CD4-positive, alpha-beta T cell treated with Interleukin-1 beta for 1 hour (primary cell): ENCODE measurements around the gene AKAP6.
A peak's percentile ranks its signal among the peaks of the same experiment; 100 is the strongest.
"Not testable (repeated sequence)": the region's sequence is repeated elsewhere in the genome, so short reads cannot be mapped to it uniquely, and the experiment has no call there.

Experiments
- DNase-seq, 2 donors: peaks; one replicate each; pipeline ENCODE4 v3.0.0-alpha.2; 2020 to 2022

AKAP6 gene

GRCh38 chr14:32545506-32546210 lies 216.6 kb downstream of the AKAP6 start:
- DNase-seq: no peak

DNA sequence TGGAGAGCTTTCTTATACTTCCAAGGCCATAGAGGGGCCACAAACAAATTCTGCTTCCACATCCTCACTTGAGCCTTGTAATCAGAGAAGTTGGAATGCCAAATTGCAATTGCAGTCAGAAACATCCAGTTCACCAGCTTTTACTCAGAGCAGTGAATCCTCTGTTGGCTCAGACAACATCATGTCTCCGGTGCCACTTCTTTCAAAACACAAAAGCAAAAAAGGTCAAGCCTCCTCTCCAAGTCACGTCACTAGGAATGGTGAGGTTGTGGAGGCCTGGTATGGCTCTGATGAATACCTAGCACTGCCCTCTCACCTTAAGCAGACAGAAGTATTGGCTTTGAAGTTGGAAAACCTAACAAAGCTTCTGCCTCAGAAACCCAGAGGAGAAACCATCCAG lies 217.1 kb downstream of the AKAP6 start:
- DNase-seq: no peak

GRCh38 chr14:32552766-32553165 lies 223.7 kb downstream of the AKAP6 start:
- DNase-seq: no peak

GRCh38 chr14:32559048-32559447 lies 229.9 kb downstream of the AKAP6 start:
- DNase-seq: no peak

GRCh38 chr14:32559590-32559989 lies 230.5 kb downstream of the AKAP6 start:
- DNase-seq: no peak

DNA sequence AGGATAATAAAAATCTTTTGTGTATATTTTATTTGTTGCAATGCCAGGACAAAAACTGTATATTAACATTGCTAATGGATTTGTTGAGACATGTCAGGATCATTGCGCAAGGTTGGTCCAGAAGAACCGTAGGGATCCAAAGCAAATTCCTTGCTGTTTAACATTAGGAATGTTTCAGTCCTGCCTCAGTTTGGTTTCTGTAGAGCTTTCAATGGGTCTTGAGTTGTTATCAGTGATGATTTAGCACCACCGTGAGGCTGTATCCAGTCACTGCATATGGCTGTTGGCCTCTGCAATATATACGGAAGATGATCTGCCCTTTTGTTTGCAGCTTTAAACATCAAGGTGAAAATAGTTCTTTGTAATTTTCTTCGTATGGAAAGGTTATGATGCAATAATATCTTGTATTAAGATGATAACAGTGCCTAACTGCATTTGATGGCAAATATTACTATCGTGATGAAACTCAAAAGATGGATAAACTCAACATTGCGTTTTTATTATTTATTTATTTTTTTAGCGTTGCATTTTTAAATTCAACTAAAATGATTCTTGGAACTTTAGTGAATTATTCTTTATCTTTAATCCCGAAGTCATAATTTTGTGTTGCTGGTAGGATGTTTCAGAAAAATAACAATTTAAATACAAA lies 231.2 kb downstream of the AKAP6 start:
- peak in 1 of 2 donors; percentile 29 for DNase-seq

DNA sequence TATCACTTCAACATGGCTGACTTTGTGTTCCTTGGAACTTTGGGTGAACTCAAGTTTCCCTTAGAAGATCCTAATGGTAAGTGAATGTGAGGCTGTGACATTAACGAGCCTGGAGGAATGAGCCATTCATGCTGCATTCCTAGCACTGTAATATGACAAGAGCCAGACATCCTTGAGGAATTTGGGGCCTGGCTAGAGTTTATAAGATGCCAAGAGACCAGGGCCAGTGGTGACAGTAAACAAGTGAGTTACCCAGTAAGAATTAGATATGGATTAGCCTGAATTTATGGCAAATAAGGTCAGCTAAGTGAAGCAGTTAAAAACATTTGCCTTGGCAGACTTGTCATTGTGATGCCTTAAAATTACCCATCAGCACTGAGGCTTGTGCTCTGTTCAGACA lies 232.4 kb downstream of the AKAP6 start:
- no peak for DNase-seq

GRCh38 chr14:32564596-32564995 lies 235.5 kb downstream of the AKAP6 start:
- DNase-seq: no peak

DNA sequence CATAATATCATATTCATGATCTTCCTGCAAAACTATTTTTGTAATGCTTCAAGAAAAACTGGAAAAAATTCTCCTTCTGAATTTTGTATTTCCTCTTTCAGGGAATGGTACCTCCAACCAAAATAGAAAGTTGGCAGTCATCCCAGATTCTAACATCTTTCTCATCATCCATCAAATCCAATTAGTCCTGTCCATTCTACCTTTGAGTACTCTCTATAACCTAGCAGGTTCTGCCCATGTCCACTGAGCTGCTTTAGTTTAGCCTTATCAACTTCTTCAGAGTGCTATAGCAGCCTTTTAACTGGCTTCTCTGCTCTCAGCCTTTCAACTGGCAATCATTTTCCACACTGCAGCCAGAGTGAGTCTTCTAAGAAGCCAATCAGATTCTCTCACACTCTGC lies 236.2 kb downstream of the AKAP6 start:
- no peak for DNase-seq

DNA sequence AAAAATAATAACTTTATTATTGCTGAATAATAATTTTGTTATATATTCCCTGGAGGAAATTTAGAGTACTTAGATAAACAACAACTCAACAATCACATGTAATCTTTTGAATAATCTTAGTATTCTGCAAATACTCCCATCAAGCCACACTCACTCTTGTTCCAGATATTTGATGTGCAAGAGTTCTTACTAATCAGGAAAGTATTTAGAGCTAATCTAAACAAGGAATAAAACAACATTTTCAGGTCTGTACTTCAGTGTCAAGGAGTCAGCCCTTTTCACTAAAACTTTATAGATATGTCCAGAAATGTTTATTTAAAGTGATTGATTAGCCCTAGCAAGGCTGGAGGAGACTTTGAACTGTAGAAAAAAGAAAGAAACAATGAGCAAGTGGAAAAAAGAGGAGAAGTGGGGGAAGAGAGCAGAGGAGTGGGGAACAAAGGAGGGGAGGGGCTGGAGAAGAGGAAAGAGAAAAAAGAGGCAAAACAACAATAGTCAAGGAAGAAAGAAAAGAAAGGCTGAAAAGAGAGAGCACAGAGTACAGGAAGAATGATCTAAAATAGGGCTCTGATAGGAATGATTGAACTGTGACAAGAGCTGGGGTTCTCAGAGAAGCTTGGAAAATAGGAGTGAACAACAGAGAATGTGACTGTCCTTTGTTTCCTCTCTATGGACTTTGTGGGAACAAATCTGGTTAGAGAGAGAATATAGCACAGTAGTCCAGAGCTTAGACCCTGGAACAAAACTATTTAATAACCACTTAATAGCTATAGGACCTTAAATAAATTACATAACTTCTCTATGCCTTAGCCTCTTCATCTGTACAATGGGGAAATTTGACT lies 238.7 kb downstream of the AKAP6 start:
- DNase-seq: no peak

GRCh38 chr14:32571551-32571950 lies 242.5 kb downstream of the AKAP6 start:
- DNase-seq: no peak

DNA sequence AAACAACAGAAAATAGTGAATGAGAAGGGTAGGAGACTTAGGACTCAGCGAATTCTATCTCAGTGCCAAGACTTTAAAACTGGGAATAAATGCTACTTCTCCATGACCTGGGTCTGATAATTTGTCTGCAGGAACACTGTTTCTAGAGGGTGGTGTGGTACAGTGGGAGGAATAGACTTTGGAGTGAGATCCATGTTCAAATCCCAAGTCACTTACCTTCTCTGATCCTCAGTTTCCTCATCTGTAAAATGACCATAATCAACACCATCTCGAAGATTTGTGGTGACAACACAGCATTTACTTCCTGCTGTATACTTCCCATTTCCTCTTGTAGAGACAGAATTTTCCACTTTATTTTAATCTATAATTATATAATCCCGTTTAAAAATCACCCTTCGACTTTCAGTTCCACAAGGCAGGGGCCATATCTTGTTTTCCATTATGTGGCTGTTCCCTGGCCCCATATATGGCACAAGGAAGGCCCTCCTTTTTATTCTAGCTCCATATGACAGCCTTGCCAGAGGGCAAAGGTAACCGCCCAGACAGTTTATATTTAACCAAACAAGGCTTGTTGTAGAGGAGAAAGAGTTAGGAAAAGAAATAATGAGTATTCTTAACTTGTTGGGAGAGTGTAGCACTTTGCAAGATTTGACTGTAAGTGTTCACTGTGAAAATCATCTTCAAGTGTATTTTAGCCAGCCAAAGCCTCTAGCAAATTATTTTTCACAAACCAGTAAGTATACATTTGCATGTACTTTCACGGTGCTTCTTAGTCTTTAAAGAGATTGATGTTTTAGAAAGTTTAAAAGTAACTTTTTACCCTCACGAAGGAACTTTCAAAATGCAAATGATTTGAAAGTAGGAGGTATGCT lies 243.1 kb downstream of the AKAP6 start:
- DNase-seq: no peak

- no peak for DNase-seq
These were observed 243.7 kb downstream of the AKAP6 start for GRCh38 chr14:32572867-32573150.

GRCh38 chr14:32574269-32574668 lies 245.2 kb downstream of the AKAP6 start:
- no peak for DNase-seq

DNA sequence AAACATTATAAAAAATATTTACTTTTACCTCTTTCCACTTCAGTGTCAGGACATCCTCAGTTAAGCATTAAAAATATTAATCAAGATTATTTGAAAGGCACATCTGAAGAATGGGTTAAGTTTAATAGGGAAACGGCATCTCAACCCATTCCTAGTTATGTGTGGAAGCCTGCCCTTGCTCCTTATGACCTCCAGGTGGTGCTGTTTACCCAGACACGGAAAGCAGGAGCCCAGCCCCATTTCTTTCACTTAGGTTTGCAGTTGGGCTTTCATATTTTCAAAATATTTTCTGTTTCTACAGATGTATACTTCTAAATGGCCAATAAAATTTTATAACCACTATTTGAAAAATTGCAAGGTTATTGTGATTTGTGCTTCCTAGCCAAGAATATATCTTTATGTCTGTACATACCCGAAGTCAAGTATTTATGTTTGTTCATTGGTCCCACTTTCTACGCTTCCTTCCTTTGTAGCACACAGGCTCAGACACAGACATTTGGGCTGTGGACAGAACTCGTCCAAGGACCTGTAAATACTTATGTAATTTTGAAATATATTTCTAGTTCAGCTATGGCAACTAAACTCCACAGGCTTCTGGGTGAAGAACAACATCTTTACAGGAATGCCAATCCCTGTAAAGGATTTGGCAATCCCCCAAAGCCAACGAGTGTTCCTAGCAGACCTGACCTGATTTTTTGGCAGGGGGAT lies 247.1 kb downstream of the AKAP6 start:
- peak; percentile 13 to 43 for DNase-seq

- no peak for DNase-seq
These were observed 247.9 kb downstream of the AKAP6 start for GRCh38 chr14:32576977-32577376.

DNA sequence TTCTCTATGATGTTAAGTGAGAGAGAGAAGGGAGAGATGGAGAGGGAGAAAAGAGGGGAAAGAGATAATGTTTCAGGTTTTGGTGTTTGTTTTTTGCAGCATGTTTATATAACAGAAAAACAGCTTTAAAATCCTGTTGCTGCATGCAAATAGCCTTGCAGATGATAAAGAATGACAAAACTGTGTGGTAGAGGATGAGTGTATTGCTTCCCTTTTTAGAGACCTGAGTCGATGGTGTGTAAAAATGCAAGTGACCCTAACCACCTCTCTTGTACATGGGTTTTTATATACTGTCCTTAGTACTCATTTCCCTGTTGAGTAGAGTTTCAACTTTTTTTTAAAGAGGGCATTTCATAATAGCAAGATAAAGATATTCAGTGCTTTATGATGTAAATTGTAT lies 249.1 kb downstream of the AKAP6 start:
- DNase-seq: no peak

- DNase-seq: not testable (repeated sequence)
These were observed 254.3 kb downstream of the AKAP6 start for GRCh38 chr14:32583427-32583826.

- no peak for DNase-seq
These were observed 255.0 kb downstream of the AKAP6 start for GRCh38 chr14:32584079-32584478.

GRCh38 chr14:32587461-32587860 lies 258.4 kb downstream of the AKAP6 start:
- DNase-seq: no peak

GRCh38 chr14:32588448-32589320 lies 259.6 kb downstream of the AKAP6 start:
- no peak for DNase-seq
